HepG2 (cell line): ENCODE data around the gene PPP4R4.
A peak's percentile ranks its signal among the peaks of the same experiment; 100 is the strongest.

ENCODE experiments used
- GABPA ChIP-seq, 2 experiments: IDR thresholded peaks; 2 replicates each; pipeline ENCODE4 v1.6.1; 2011 to 2016; ENCODE audit warnings: low read depth in 2 of 2, low read length in 1 of 2, missing biosample characterization in 1 of 2, missing genetic modification characterization in 1 of 2
- POLR2A ChIP-seq, 2 experiments: IDR thresholded peaks; 2 replicates each; pipeline ENCODE4 v1.6.1; 2011; ENCODE audit warnings: low read depth in 2 of 2, low read length in 2 of 2, mild to moderate bottlenecking in 1 of 2, moderate library complexity in 1 of 2; ENCODE audit not compliant: insufficient read depth in 1 of 2
- POLR2AphosphoS5 ChIP-seq: IDR thresholded peaks from 2 replicates; pipeline ENCODE4 v1.6.1; 2012; ENCODE audit warnings: low read depth, low read length

DNA sequence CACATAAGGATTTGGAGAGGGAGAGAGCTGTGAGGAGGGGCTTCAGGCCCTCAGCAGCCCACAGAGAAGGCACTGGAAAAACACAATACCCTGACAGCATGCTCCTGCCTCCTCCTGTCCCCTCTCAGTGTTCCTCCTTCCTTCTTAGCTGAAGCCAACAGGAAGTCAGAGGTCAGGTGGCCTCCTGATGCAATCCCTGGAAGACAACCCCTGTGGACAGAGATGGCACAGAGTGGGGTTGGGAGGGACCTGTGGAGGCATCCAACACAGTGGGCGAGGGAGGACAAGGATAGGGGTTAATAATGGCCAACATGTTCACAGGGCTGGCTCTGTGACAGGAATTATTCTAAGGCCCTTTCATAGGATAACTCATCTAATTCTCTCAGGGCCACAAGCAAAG, 29.4 kb upstream of the PPP4R4 start:
- TF ChIP-seq POLR2A (IDR thresholded peaks at IDR 0.05; ENCODE audit: insufficient read depth in 1 of 2, low read depth in 2 of 2, low read length in 2 of 2) (no peak), POLR2AphosphoS5 (no peak), GABPA (IDR thresholded peaks at IDR 0.05; ENCODE audit: low read depth, low read length) (no peak), GABPA (CRISPR knock-in tag; IDR thresholded peaks at IDR 0.05; ENCODE audit: low read depth) (peak; percentile 68)
